HEK293 (cell line): ENCODE results near the gene SPON1.
A peak's percentile ranks its signal among the peaks of the same experiment; 100 is the strongest.

Experiments
- CTCF ChIA-PET: fragments of 350-600 bp; formaldehyde crosslinking; extraction: SDS; loops from one replicate; lab custom pipeline; 2021; ENCODE audit warnings: antibody characterized with exemption; lab: Yijun Ruan, JAX
- POLR2A ChIA-PET: fragments of 300-600 bp; formaldehyde crosslinking; extraction: SDS; loops from one replicate; lab custom pipeline; 2020; ENCODE audit warnings: antibody characterized with exemption, inconsistent platforms; lab: Yijun Ruan, JAX
- H3K27ac ChIP-seq: fragments of 200-500 bp; sonication (Bioruptor generic); 2 replicates; pipeline ENCODE4 v1.5.1; 2014; ENCODE audit warnings: low read depth, low read length, control low read depth, inconsistent platforms; ENCODE audit errors: extremely low read depth
- H3K36me3 ChIP-seq, 2 experiments: fragments of 200-500 bp in 1 of 2; sonication (Bioruptor generic) in 1 of 2; 1 replicate in 1 of 2; 2 replicates in 1 of 2; pipeline ENCODE4 v1.5.1; 2014 to 2017; ENCODE audit warnings: inconsistent platforms in 2 of 2, low read length in 2 of 2; ENCODE audit not compliant: control insufficient read depth in 2 of 2, insufficient read depth in 1 of 2
- H3K4me1 ChIP-seq: fragments of 200-500 bp; sonication (Bioruptor generic); 2 replicates; pipeline ENCODE4 v1.5.1; 2014; ENCODE audit warnings: mild to moderate bottlenecking, low read length, inconsistent platforms; ENCODE audit not compliant: control insufficient read depth, insufficient read depth
- H3K4me3 ChIP-seq: 2 replicates; pipeline ENCODE4 v1.5.1; 2011; ENCODE audit warnings: low read depth, mild to moderate bottlenecking, control low read depth, low read length, moderate library complexity
- H3K9me3 ChIP-seq: fragments of 200-500 bp; sonication (Bioruptor generic); 2 replicates; pipeline ENCODE4 v1.5.1; 2014; ENCODE audit warnings: low read depth, low read length, inconsistent platforms; ENCODE audit not compliant: control insufficient read depth, insufficient read depth
- FEZF1 ChIP-seq: fragments of 450-650 bp; formaldehyde crosslinking; IDR thresholded peaks from 2 replicates; pipeline ENCODE4 v1.5.1; 2016; ENCODE audit warnings: missing biosample characterization, missing genetic modification characterization
- GFI1B ChIP-seq: fragments of 450-650 bp; formaldehyde crosslinking; IDR thresholded peaks from 2 replicates; pipeline ENCODE4 v1.5.1; 2016; ENCODE audit warnings: missing biosample characterization, missing genetic modification characterization
- KLF1 ChIP-seq: fragments of 450-650 bp; formaldehyde crosslinking; IDR thresholded peaks from 2 replicates; pipeline ENCODE4 v1.5.1; 2016; ENCODE audit warnings: missing biosample characterization, missing genetic modification characterization
- OSR2 ChIP-seq: fragments of 450-650 bp; formaldehyde crosslinking; IDR thresholded peaks from 2 replicates; pipeline ENCODE4 v1.5.1; 2016; ENCODE audit warnings: missing biosample characterization, missing genetic modification characterization
- PRDM6 ChIP-seq: fragments of 450-650 bp; formaldehyde crosslinking; IDR thresholded peaks from 2 replicates; pipeline ENCODE4 v1.5.1; 2017; ENCODE audit warnings: missing biosample characterization, missing genetic modification characterization
- SCRT1 ChIP-seq: fragments of 450-650 bp; formaldehyde crosslinking; IDR thresholded peaks from 2 replicates; pipeline ENCODE4 v1.5.1; 2016; ENCODE audit warnings: missing biosample characterization, missing genetic modification characterization, borderline replicate concordance
- SP7 ChIP-seq: fragments of 450-650 bp; formaldehyde crosslinking; IDR thresholded peaks from 2 replicates; pipeline ENCODE4 v1.5.1; 2016; ENCODE audit warnings: missing biosample characterization, missing genetic modification characterization
- WT1 ChIP-seq: fragments of 450-650 bp; formaldehyde crosslinking; IDR thresholded peaks from 2 replicates; pipeline ENCODE4 v1.5.1; 2016; ENCODE audit warnings: missing biosample characterization, missing genetic modification characterization
- YY1 ChIP-seq: fragments of 450-650 bp; formaldehyde crosslinking; IDR thresholded peaks from 2 replicates; pipeline ENCODE4 v1.5.1; 2018; ENCODE audit warnings: missing biosample characterization, missing genetic modification characterization
- ZBTB17 ChIP-seq: fragments of 450-650 bp; formaldehyde crosslinking; IDR thresholded peaks from 2 replicates; pipeline ENCODE4 v1.5.1; 2016; ENCODE audit warnings: missing biosample characterization, missing genetic modification characterization
- ZEB2 ChIP-seq: fragments of 450-650 bp; formaldehyde crosslinking; IDR thresholded peaks from 2 replicates; pipeline ENCODE4 v1.5.1; 2016; ENCODE audit warnings: missing biosample characterization, missing genetic modification characterization
- ZFP69B ChIP-seq: fragments of 450-650 bp; formaldehyde crosslinking; IDR thresholded peaks from 2 replicates; pipeline ENCODE4 v1.5.1; 2016; ENCODE audit warnings: missing biosample characterization, missing genetic modification characterization
- ZIC2 ChIP-seq: fragments of 450-650 bp; formaldehyde crosslinking; IDR thresholded peaks from 2 replicates; pipeline ENCODE4 v1.5.1; 2016; ENCODE audit warnings: missing biosample characterization, missing genetic modification characterization
- ZNF174 ChIP-seq: fragments of 450-650 bp; formaldehyde crosslinking; IDR thresholded peaks from 2 replicates; pipeline ENCODE4 v1.5.0; 2017; ENCODE audit warnings: missing biosample characterization, mild to moderate bottlenecking, missing genetic modification characterization
- ZNF24 ChIP-seq: fragments of 450-650 bp; formaldehyde crosslinking; IDR thresholded peaks from 2 replicates; pipeline ENCODE4 v1.5.1; 2016; ENCODE audit warnings: missing biosample characterization, missing genetic modification characterization
- ZNF292 ChIP-seq: fragments of 450-650 bp; formaldehyde crosslinking; IDR thresholded peaks from 2 replicates; pipeline ENCODE4 v1.5.1; 2016; ENCODE audit warnings: low read depth, missing biosample characterization, missing genetic modification characterization, borderline replicate concordance
- ZNF341 ChIP-seq: fragments of 450-650 bp; formaldehyde crosslinking; IDR thresholded peaks from 2 replicates; pipeline ENCODE4; 2016; ENCODE audit warnings: low read depth, missing biosample characterization, missing genetic modification characterization
- ZNF354C ChIP-seq: fragments of 450-650 bp; formaldehyde crosslinking; IDR thresholded peaks from 2 replicates; pipeline ENCODE4 v1.5.1; 2016; ENCODE audit warnings: missing biosample characterization, missing genetic modification characterization, low read depth, borderline replicate concordance
- TF ChIP-seq, protein P1 (sequence below): fragments of 450-650 bp; formaldehyde crosslinking; IDR thresholded peaks from 2 replicates; pipeline ENCODE4 v1.5.1; 2016; ENCODE audit warnings: missing biosample characterization, missing genetic modification characterization, low read depth
- TF ChIP-seq, protein P2 (sequence below): fragments of 450-650 bp; formaldehyde crosslinking; IDR thresholded peaks from 2 replicates; pipeline ENCODE4 v1.5.1; 2016; ENCODE audit warnings: missing biosample characterization, missing genetic modification characterization
- TF ChIP-seq, protein P3 (sequence below): fragments of 450-650 bp; IDR thresholded peaks from 2 replicates; pipeline ENCODE4 v1.5.1; 2018; ENCODE audit warnings: missing biosample characterization, mild to moderate bottlenecking, missing genetic modification characterization
- TF ChIP-seq, protein P4 (sequence below): fragments of 450-650 bp; formaldehyde crosslinking; IDR thresholded peaks from 2 replicates; pipeline ENCODE4 v1.5.1; 2016; ENCODE audit warnings: missing biosample characterization, missing genetic modification characterization
- TF ChIP-seq, protein P5 (sequence below): fragments of 450-650 bp; formaldehyde crosslinking; IDR thresholded peaks from 2 replicates; pipeline ENCODE4 v1.5.1; 2016; ENCODE audit warnings: missing biosample characterization, missing genetic modification characterization, borderline replicate concordance

Gene SPON1

GRCh38 chr11:14309425-14310192 is 347.1 kb downstream of the SPON1 start:
- H3K36me3 ChIP-seq = no peaks in the 10 kb centered on the region
- H3K9me3 ChIP-seq = no peaks in the 10 kb centered on the region
- TF ChIP-seq ZNF354C (no peak), GFI1B (peak; percentile 82), YY1 (tag by site-specific recombination) (no peak), PRDM6 (peak; percentile 80), OSR2 (tag by site-specific recombination) (peak; percentile 86), ZFP69B (tag by site-specific recombination) (no peak), ZNF292 (tag by site-specific recombination) (no peak), ZNF174 (tag by site-specific recombination) (no peak), ZEB2 (tag by site-specific recombination) (0 out of 2 replicates have a peak, but pooled peaks have one; percentile 10), WT1 (tag by site-specific recombination) (peak; percentile 94), SP7 (tag by site-specific recombination) (peak; percentile 76), ZNF341 (tag by site-specific recombination) (peak; percentile 76), SCRT1 (tag by site-specific recombination) (0 out of 2 replicates have a peak, but pooled peaks have one; percentile 31), ZNF24 (tag by site-specific recombination) (no peak), ZIC2 (tag by site-specific recombination) (no peak), ZBTB17 (tag by site-specific recombination) (peak; percentile 20; the same call in 1 of the 2 replicates), FEZF1 (tag by site-specific recombination) (peak; percentile 73), KLF1 (tag by site-specific recombination) (peak; percentile 74)
- TF ChIP-seq, protein P1, sequence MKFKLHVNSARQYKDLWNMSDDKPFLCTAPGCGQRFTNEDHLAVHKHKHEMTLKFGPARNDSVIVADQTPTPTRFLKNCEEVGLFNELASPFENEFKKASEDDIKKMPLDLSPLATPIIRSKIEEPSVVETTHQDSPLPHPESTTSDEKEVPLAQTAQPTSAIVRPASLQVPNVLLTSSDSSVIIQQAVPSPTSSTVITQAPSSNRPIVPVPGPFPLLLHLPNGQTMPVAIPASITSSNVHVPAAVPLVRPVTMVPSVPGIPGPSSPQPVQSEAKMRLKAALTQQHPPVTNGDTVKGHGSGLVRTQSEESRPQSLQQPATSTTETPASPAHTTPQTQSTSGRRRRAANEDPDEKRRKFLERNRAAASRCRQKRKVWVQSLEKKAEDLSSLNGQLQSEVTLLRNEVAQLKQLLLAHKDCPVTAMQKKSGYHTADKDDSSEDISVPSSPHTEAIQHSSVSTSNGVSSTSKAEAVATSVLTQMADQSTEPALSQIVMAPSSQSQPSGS (tag by site-specific recombination) = no peak
- TF ChIP-seq, protein P2, sequence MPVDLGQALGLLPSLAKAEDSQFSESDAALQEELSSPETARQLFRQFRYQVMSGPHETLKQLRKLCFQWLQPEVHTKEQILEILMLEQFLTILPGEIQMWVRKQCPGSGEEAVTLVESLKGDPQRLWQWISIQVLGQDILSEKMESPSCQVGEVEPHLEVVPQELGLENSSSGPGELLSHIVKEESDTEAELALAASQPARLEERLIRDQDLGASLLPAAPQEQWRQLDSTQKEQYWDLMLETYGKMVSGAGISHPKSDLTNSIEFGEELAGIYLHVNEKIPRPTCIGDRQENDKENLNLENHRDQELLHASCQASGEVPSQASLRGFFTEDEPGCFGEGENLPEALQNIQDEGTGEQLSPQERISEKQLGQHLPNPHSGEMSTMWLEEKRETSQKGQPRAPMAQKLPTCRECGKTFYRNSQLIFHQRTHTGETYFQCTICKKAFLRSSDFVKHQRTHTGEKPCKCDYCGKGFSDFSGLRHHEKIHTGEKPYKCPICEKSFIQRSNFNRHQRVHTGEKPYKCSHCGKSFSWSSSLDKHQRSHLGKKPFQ = 0 out of 2 replicates have a peak, but pooled peaks have one; percentile 24
- TF ChIP-seq, protein P3, sequence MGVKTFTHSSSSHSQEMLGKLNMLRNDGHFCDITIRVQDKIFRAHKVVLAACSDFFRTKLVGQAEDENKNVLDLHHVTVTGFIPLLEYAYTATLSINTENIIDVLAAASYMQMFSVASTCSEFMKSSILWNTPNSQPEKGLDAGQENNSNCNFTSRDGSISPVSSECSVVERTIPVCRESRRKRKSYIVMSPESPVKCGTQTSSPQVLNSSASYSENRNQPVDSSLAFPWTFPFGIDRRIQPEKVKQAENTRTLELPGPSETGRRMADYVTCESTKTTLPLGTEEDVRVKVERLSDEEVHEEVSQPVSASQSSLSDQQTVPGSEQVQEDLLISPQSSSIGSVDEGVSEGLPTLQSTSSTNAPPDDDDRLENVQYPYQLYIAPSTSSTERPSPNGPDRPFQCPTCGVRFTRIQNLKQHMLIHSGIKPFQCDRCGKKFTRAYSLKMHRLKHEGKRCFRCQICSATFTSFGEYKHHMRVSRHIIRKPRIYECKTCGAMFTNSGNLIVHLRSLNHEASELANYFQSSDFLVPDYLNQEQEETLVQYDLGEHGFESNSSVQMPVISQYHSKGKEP (tag by site-specific recombination) = peak; percentile 55; the same call in 1 of the 2 replicates
- TF ChIP-seq, protein P4, sequence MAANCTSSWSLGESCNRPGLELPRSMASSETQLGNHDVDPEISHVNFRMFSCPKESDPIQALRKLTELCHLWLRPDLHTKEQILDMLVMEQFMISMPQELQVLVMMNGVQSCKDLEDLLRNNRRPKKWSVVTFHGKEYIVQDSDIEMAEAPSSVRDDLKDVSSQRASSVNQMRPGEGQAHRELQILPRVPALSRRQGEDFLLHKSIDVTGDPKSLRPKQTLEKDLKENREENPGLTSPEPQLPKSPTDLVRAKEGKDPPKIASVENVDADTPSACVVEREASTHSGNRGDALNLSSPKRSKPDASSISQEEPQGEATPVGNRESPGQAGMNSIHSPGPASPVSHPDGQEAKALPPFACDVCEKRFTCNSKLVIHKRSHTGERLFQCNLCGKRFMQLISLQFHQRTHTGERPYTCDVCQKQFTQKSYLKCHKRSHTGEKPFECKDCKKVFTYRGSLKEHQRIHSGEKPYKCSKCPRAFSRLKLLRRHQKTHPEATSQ (tag by site-specific recombination) = no peak
- TF ChIP-seq, protein P5, sequence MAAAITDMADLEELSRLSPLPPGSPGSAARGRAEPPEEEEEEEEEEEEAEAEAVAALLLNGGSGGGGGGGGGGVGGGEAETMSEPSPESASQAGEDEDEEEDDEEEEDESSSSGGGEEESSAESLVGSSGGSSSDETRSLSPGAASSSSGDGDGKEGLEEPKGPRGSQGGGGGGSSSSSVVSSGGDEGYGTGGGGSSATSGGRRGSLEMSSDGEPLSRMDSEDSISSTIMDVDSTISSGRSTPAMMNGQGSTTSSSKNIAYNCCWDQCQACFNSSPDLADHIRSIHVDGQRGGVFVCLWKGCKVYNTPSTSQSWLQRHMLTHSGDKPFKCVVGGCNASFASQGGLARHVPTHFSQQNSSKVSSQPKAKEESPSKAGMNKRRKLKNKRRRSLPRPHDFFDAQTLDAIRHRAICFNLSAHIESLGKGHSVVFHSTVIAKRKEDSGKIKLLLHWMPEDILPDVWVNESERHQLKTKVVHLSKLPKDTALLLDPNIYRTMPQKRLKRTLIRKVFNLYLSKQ = no peak
- ChIA-PET CTCF (interaction anchor here (0.6 to 2.5 kb wide), 7 partner anchors 9 to 1504 kb away, joined by 3 to 19 read pairs (median 4); no protein-coding TSS in a partner anchor), POLR2A (no interaction called here)
- no peak overlapping the region for H3K4me3 ChIP-seq
- no peak overlapping the region for H3K27ac ChIP-seq
- no peaks in the 10 kb centered on the region for H3K4me1 ChIP-seq
